Neural progenitor cell (in vitro differentiated cells): Measurements from ENCODE around the gene SPATA24.

Source experiments
- EZH2 ChIP-seq: fragments of 200-600 bp; sonication (generic); IDR thresholded peaks from 2 replicates; pipeline ENCODE4 v1.6.1; 2017; ENCODE audit warnings: antibody characterized with exemption, mild to moderate bottlenecking, moderate library complexity
- TF ChIP-seq, protein P1 (sequence below): fragments of 200-600 bp; sonication (generic); IDR thresholded peaks from 2 replicates; pipeline ENCODE4 v1.5.1; 2017; ENCODE audit warnings: antibody characterized with exemption, mild to moderate bottlenecking

DNA sequence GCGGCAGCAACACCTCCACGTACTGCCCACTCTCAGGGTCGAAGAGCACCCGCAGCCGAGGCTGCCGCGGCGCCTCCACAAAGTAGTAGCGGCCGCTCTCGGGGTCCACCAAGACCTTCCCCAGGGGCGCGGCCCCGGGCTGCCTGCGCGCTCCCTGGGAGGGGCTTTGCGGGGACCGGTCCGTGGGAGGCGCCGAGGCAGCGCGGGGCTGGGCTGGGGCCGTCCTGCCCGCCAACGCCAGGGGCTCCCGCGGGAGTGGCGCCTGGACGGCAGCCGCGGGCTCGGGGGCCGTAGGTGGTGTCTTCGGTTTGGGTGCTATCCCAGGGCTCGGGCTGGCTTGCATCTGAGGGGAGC lies 11.6 kb downstream of the SPATA24 start:
- no peak for TF ChIP-seq EZH2
- TF ChIP-seq, protein P1, sequence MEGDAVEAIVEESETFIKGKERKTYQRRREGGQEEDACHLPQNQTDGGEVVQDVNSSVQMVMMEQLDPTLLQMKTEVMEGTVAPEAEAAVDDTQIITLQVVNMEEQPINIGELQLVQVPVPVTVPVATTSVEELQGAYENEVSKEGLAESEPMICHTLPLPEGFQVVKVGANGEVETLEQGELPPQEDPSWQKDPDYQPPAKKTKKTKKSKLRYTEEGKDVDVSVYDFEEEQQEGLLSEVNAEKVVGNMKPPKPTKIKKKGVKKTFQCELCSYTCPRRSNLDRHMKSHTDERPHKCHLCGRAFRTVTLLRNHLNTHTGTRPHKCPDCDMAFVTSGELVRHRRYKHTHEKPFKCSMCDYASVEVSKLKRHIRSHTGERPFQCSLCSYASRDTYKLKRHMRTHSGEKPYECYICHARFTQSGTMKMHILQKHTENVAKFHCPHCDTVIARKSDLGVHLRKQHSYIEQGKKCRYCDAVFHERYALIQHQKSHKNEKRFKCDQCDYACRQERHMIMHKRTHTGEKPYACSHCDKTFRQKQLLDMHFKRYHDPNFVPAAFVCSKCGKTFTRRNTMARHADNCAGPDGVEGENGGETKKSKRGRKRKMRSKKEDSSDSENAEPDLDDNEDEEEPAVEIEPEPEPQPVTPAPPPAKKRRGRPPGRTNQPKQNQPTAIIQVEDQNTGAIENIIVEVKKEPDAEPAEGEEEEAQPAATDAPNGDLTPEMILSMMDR: no peak
